Measurements from ENCODE around the gene KRTAP10-1. TPM values are rescaled to one million over a fixed set of nuclear protein-coding genes. Genes with fewer than 3 reads are reported as not detected.

The KRTAP10-1 gene
- total RNA-seq, 4 donors from 2014 or later: not detected

DNA sequence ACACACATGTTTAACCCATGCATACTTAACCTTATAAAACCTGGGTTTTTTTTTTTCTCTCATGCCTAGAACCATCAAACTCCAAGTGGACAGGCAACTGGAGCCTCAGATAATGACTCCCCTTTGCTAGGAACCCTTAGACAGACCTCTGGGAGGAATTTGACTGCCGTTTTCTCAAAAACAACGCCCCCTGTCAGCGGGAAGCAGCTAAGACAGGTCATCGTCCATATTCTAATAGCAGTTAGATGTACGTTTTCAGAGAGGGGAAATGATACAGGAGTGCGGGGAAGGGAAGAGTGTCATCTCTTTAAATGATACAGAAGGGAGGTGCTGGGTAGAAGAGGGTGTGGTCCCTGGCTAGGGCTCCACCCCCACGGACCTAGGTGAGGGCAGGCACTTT is 50.0 kb downstream of the KRTAP10-1 start:
- 37% methylated on average over 7 of the region's 7 CpGs for WGBS
- TF ChIP-seq POLR2A (IDR thresholded peaks at IDR 0.05; ENCODE audit: low read depth): no peak
- no peak for TF ChIP-seq CTCF (IDR thresholded peaks at IDR 0.05)
- TF ChIP-seq EP300 (IDR thresholded peaks at IDR 0.05): no peak
- no peak for TF ChIP-seq POLR2AphosphoS5 (IDR thresholded peaks at IDR 0.05)
- Histone ChIP-seq H3K4me3 (no peak overlapping the region), H3K9me3 (peaks cover 0 to 22% (median 17%) of the 10 kb centered on the region in 4 donors), H3K4me1 (peaks cover 0 to 5% (median 0%) of the 10 kb centered on the region in 4 donors), H3K27me3 (peaks cover 0 to 22% (median 0%) of the 10 kb centered on the region in 4 donors), H3K36me3 (no peaks in the 10 kb centered on the region), H3K27ac (replicated peaks in 1 of 4) (no peak overlapping the region)
- intact Hi-C loops (cut with DNase I): no loop called here
- no peak for DNase-seq (ENCODE audit: extremely low spot score)

Other genes starting within 250 kb of the KRTAP10-1 start
- gene PFKL, start 240.1 kb downstream of the KRTAP10-1 start, total RNA-seq: 100 to 1,000 TPM in 1 of 4 donors, 10 to 100 TPM in 3; 61.5 to 109 (median 83.4) TPM
- gene CFAP410, start 200.8 kb downstream of the KRTAP10-1 start, total RNA-seq: 10 to 100 TPM; 26.6 to 43.5 (median 32.3) TPM
- 1 to 10 TPM; 1.6 to 3.5 (median 2.7) TPM for gene TRPM2, start 186.6 kb downstream of the KRTAP10-1 start, total RNA-seq
- gene LRRC3, start 84.7 kb downstream of the KRTAP10-1 start, total RNA-seq: 1 to 10 TPM; 3.3 to 6.6 (median 5.3) TPM
- not detected for gene KRTAP10-2, start 11.3 kb upstream of the KRTAP10-1 start, total RNA-seq
- gene KRTAP10-3, start 18.6 kb upstream of the KRTAP10-1 start, total RNA-seq: not detected
- gene KRTAP10-4, start 33.5 kb upstream of the KRTAP10-1 start, total RNA-seq: not detected
- not detected for gene KRTAP10-5, start 40.4 kb upstream of the KRTAP10-1 start, total RNA-seq
- not detected for gene KRTAP10-6, start 52.3 kb upstream of the KRTAP10-1 start, total RNA-seq
- gene KRTAP10-7, start 60.4 kb upstream of the KRTAP10-1 start, total RNA-seq: not detected
- gene KRTAP10-8, start 71.9 kb upstream of the KRTAP10-1 start, total RNA-seq: not detected
- gene KRTAP10-9, start 86.9 kb upstream of the KRTAP10-1 start, total RNA-seq: not detected
- gene KRTAP10-10, start 97.2 kb upstream of the KRTAP10-1 start, total RNA-seq: not detected
- gene KRTAP10-11, start 106.2 kb upstream of the KRTAP10-1 start, total RNA-seq: not detected
- not detected for gene KRTAP12-4, start 114.5 kb upstream of the KRTAP10-1 start, total RNA-seq
- not detected for gene KRTAP12-3, start 117.7 kb upstream of the KRTAP10-1 start, total RNA-seq
- gene KRTAP12-2, start 126.7 kb upstream of the KRTAP10-1 start, total RNA-seq: not detected
- gene KRTAP12-1, start 142.0 kb upstream of the KRTAP10-1 start, total RNA-seq: not detected
- not detected for gene KRTAP10-12, start 157.0 kb upstream of the KRTAP10-1 start, total RNA-seq
- under 1 TPM in 2 of 4 donors, not detected in 2; under 0.01 to 0.23 TPM for gene TSPEAR, start 171.4 kb upstream of the KRTAP10-1 start, total RNA-seq